Epidermal melanocyte (primary cell): ENCODE data around the gene CHMP1A.

ENCODE experiments used
- DNase-seq: peaks from one replicate; pipeline ENCODE4 v3.0.0; 2011; ENCODE audit warnings: low spot score; ENCODE audit not compliant: insufficient read length

CHMP1A gene

DNA sequence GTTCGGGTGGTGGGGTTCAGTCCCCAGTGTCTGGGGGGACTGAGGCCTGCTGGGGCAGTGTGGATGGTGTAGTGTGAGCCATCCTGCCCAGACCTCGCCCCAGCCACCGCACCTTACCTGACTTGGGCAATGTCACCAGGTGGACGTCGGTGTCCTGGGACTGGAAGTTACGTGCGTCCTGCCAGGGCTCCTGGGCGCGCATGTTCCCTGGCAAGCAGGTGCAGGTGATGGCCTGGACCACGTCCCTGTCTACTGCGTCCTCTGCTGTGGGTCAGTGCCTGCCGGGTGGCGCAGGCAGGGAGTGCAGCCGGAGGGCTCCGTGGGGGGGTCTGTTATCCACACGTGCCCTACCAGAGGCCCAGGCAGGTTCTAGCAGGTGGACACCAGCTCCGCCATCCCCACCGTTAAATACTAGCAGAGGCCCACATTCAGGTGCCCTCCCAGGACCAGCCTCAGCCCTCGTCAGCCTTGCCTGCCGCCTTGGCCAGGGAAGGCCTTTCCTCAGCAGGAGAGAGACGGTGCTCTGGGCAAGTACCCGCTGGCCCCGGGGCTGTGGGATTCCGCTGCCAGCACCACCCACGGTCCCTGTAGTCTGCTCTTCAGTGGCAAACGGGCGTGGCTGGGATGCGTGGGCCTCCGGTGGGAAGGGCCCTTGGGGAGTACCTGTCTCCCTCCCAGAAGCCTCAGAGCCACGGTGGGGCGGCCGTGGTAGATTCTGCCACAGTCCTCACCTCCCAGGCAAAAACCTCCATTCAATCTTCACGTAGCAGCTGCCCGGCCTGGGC, 52.1 kb downstream of the CHMP1A start:
- no peak for DNase-seq

DNA sequence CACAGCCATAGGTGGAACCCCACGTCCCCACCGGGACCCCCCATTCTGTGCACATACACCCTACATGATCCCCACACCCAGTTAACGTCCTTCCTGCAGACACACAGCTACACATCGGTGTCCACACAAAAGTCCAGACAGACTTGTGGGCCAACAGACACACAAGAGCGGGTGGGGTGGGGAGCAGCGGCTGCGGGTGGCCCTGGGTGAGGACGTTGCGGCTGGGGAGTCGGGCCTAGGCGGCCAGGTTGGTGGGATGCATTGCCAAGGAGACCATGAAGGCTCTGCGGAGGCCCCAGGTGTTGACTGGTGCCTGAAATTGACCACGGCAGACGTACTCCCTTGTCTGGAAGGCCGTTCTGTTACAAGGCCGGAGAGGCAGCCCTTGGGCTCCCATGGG, 52.7 kb downstream of the CHMP1A start:
- DNase-seq = no peak

DNA sequence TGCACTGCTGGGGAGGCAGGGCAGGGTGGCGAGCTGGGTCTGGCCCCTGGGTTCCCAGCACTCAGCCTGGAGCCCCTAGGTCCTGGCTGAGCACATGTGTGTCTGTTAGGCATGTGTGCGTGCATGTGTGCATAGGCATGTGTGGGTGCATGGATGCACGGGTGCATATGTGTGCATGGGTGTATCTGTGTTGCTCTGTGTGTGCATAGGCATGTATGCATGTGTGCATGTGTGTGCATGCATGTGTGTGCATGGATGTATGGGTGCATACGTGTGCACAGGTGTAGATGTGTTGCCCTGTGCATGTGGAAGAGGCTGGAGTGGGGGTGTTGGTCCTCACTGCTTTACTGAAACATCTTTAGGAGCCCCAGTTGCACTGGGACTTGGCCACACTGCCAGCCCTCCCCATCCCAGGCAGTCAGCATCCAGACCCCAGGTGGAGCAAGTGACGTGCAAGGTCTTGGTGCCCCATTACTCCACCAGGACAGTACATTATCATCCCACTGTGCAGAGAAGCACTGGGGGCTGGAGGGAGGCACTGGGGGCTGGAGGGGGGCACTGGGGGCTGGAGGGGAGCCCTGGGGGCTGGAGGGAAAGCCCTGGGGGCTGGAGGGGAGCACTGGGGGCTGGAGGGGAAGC, 54.4 kb downstream of the CHMP1A start:
- no peak for DNase-seq

DNA sequence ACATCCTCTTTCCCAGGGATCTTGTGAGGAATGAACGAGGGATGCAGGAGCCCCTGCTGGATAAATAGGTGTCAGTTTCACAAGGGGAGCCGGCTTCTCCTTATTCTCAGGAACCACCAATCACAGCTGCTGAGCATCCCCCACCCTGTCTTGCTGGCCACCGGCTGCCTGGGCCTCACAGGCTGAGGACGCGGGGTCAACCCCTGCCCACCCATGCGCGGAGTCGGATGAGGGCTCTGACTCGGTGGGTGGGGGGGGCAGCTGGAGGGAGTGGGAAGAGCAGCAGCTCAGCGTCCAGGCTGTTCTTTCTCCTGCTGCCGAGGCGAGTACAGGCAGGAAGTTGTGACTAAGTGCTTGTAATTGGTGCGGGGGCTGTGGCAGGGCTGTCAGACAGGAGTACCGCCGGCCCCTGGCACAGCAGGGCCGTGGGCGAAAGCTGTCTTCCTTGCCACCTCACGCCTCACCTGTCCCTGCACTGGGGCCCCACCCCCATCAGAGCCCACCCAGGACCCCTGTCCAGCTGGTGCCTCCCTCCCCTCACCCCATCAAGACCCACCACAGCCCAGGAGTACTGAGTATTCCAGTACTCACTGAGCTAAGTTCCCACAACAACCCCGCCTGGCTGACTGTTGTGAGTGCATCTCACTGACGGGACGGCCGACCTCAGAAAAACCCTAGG, 55.1 kb downstream of the CHMP1A start:
- peak; percentile 48 for DNase-seq

DNA sequence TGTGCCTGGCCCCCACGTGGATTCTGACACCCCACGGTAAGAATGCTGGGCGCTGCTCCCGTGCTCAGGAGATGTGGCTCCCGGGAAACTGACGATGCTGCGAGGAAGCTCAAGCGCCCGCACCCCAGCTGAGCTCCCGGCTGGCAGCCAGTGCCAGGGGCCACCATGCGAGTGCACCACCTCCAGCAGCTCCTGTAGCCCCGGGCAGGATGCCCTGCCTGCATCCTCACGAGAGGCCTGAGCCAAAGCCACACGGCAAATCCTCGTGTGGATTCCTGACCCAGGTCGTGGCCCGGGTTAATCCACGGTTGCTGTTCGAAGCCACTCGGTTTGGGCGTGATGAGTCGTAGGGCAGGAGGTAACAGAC, 55.6 kb downstream of the CHMP1A start:
- no peak for DNase-seq

DNA sequence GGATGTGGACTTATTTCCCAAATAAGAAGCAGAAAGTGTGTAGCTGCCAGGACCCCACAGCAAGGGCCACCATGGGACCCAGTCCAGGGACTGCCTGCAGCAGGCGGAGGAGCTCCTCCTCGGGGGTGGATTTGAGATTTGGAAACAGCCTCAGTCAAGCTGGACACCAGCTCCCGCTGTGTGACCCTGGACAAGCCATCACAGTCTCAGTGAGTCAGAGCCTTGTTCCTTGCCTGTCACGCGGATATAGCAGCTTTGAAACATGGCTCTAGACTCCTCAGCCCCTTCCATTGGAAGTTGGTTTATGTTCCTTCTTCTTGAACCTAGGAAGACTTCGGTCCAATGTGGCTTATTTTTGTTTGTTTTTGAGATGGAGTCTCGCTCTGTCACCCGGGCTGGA, 56.6 kb downstream of the CHMP1A start:
- no peak for DNase-seq

DNA sequence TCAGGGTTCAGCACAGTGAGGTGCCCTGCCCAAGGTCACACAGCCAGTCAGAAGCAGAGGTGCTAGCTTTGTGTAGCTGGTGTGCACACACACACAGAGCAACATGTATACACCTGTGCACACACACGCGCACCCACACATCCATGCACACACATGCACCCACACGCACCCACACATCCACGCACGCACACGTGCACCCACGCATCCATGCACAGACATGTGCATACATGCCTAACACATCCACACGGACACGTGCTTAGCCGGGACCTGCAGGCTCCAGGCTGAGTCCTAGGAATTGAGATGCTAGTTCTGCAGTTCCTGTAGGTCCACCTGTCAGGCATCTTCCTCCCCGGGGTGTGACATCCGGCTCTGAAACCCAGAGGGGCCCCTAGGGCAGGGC, 57.1 kb downstream of the CHMP1A start:
- DNase-seq = no peak

DNA sequence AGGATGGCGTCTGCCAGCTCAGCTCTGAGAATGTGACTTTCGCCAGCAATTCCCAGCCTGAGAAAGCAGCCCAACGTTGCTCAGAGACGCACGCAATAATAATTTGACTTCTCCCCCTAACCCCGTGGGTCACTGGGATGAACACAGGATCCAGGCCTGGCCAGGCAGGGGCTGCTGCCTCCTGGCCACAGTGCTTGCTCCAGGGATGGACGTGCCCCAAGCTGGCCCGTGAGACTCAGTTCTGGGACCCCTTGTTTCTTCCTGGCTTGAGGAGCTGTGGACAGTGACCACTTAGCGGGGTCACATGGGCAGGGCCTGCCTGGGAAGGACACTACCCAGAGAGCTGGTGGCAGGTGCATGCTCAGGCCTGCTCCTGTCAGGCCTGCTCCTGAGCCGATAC, 57.6 kb downstream of the CHMP1A start:
- DNase-seq = no peak

DNA sequence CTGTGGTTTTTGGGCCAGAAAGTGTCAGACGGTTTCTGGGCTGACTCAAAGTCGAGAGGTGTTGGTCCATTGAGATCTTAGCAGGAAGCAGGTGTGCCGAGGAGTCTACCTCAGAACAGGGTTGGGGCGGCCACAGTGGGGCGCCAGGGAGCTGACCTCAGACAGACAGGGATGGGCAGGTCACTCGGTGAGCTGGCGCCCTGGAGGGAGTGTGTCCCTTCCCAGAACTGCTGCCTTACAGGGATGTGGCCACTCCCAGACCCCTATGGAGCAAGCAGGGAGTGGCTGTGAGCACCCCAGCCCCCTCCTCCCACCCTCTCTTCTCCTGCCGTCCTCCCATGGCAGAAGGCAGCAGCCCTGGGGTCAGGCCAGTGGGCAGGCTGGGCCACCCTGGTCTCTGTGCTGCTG, 58.1 kb downstream of the CHMP1A start:
- no peak for DNase-seq

DNA sequence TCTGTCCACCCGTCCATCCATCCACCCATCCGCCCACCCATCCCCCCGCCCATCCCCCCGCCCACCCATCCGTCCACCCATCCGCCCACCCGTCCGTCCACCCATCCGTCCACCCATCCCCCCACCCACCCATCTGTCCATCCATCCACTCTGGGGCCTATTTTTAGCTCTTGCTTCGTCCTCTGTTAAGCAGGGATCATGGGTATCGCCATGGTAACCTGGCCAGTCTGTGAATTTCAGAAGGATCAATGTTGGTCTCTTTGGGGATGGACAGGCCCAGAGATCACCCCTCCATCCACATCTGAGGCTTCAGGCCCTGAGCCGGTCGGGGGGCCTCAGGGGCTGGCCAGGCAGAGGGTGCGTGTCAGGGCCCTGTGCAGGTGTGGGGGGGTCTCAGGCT, 59.3 kb downstream of the CHMP1A start:
- no peak for DNase-seq

DNA sequence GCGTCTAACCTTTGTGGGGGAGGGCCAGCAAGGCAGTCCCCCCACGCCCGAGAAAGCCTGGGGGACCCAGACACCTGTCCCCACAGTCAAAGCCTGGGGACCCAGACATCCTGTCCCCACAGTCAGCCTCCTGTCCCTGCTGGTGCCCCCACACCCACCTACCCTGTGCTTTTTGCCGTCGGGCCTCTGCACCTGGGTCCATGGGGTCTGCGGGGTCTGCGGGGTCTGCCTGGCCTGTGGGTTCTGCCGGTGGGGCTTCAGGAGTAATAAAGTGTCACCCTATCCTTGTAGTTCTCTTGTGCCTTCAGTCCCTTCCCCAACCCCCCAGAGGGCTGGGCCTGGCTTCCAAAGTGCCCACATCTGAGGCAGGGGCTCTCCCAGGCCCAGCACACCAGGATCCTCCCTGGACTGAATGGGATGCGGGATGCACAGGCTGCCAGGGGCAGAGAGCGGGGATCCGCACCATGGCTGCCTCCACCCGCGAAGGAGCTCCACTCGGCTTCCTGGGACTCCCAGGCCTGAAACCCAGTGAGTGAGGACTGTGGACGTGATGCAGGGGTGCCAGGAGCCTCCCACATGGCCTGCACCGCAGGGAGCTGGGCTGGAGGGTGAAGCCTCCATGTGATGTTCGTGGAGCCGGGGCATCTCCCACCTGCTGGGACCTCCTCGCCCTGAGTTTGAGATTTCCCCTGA, 60.4 kb downstream of the CHMP1A start:
- DNase-seq = no peak

DNA sequence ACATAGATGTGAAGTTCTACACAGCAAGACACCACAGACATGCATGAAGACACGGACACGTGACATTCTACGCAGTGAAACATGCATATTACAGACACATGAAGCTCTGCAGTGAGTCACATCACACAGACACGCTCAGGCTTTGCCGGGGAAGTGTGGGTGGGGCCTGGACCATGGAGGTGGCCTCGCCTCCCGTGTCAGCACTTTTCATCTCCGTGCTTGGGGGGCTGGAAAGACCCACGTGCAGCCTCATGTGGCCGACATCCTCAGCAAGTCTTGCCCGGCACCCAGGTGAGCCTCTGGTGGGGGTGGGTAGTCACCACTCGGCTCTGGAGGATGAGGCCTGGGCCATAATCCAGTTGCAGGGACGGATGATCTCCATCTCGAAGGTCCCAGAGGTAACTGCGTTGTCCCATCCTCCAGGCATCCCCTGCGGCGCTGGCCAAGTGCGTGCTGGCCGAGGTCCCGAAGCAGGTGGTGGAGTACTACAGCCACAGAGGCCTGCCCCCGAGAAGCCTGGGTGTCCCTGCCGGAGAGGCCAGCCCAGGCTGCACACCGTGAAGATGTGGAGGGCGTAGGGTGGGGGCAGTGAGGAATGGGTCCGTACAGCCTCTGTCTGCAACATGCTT, 61.3 kb downstream of the CHMP1A start:
- no peak for DNase-seq

DNA sequence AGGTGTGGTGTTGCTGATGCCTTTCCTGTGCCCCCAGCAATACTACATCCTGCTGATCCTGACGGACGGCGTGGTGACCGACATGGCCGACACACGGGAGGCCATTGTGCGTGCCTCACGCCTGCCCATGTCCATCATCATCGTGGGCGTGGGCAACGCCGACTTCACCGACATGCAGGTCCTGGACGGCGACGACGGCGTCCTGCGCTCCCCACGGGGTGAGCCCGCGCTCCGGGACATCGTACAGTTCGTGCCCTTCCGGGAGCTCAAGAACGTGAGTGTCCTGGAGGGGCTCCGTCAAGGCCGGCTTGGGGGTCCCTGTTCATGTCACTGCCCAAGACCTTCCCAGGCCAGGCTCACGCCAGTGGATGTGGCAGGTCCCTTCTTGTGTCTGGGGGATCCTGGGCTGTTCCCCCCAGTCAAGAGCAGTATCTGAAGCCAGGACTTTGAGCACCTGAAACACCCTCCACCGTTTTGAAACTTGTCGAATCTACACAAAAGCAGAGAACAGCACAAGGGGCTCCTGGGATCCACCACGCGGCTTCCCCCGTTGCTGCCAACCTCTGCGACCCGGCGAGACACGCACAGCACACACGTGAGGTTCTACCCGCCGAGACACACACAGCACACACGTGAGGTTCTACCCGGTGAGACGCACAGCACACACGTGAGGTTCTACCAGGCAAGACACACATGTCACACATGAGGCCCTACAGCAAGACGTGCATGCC, 62.0 kb downstream of the CHMP1A start:
- DNase-seq = no peak
